ENCODE measurements around the gene TMEM94.

Gene TMEM94

GRCh38 chr17:75536366-75536765, 79.9 kb downstream of the TMEM94 start:
- H3K9ac ChIP-seq (ENCODE audit: low read length), result no peak overlapping the region
- H3K27me3 ChIP-seq (ENCODE audit: control insufficient read depth, insufficient read depth, low read length), result no peaks in the 10 kb centered on the region
- no peaks in the 10 kb centered on the region; the same call in 1 of the 2 replicates for H3K36me3 ChIP-seq (ENCODE audit: control insufficient read depth, insufficient read depth, low read length)
- no peak overlapping the region for H3K27ac ChIP-seq (ENCODE audit: low read depth, low read length)
- no peaks in the 10 kb centered on the region for H3K9me3 ChIP-seq (ENCODE audit: control insufficient read depth, insufficient read depth, low read depth, low read length)
- peaks cover 7% of the 10 kb centered on the region; the same call in 1 of the 2 replicates for H3K4me1 ChIP-seq (ENCODE audit: control insufficient read depth, insufficient read depth, low read length)
- no peak overlapping the region for H3K4me3 ChIP-seq (ENCODE audit: low read depth, low read length)

- Histone ChIP-seq H3K27me3 (ENCODE audit: control insufficient read depth, insufficient read depth, low read length) (no peaks in the 10 kb centered on the region), H3K36me3 (ENCODE audit: control insufficient read depth, insufficient read depth, low read length) (no peaks in the 10 kb centered on the region; the same call in 1 of the 2 replicates), H3K27ac (ENCODE audit: low read depth, low read length) (no peak overlapping the region), H3K4me3 (ENCODE audit: low read depth, low read length) (no peak overlapping the region), H3K9ac (ENCODE audit: low read length) (peak overlapping the region; percentile 15), H3K9me3 (ENCODE audit: control insufficient read depth, insufficient read depth, low read depth, low read length) (no peaks in the 10 kb centered on the region), H3K4me1 (ENCODE audit: control insufficient read depth, insufficient read depth, low read length) (peaks cover 16% of the 10 kb centered on the region)
Observed at GRCh38 chr17:75539967-75540729, 83.7 kb downstream of the TMEM94 start.

GRCh38 chr17:75540923-75541503, 84.6 kb downstream of the TMEM94 start:
- H3K27ac ChIP-seq (ENCODE audit: low read depth, low read length), result no peak overlapping the region
- H3K9me3 ChIP-seq (ENCODE audit: control insufficient read depth, insufficient read depth, low read depth, low read length), result no peaks in the 10 kb centered on the region
- H3K4me1 ChIP-seq (ENCODE audit: control insufficient read depth, insufficient read depth, low read length), result peaks cover 21% of the 10 kb centered on the region
- no peak overlapping the region for H3K4me3 ChIP-seq (ENCODE audit: low read depth, low read length)
- no peaks in the 10 kb centered on the region; the same call in 1 of the 2 replicates for H3K36me3 ChIP-seq (ENCODE audit: control insufficient read depth, insufficient read depth, low read length)
- no peak overlapping the region for H3K9ac ChIP-seq (ENCODE audit: low read length)
- H3K27me3 ChIP-seq (ENCODE audit: control insufficient read depth, insufficient read depth, low read length), result no peaks in the 10 kb centered on the region

GRCh38 chr17:75542229-75542628, 85.8 kb downstream of the TMEM94 start:
- no peak overlapping the region for H3K9ac ChIP-seq (ENCODE audit: low read length)
- H3K36me3 ChIP-seq (ENCODE audit: control insufficient read depth, insufficient read depth, low read length), result no peaks in the 10 kb centered on the region; the same call in 1 of the 2 replicates
- no peaks in the 10 kb centered on the region for H3K27me3 ChIP-seq (ENCODE audit: control insufficient read depth, insufficient read depth, low read length)
- no peaks in the 10 kb centered on the region for H3K9me3 ChIP-seq (ENCODE audit: control insufficient read depth, insufficient read depth, low read depth, low read length)
- no peak overlapping the region for H3K27ac ChIP-seq (ENCODE audit: low read depth, low read length)
- peaks cover 21% of the 10 kb centered on the region for H3K4me1 ChIP-seq (ENCODE audit: control insufficient read depth, insufficient read depth, low read length)
- H3K4me3 ChIP-seq (ENCODE audit: low read depth, low read length), result no peak overlapping the region

GRCh38 chr17:75542728-75543336, 86.4 kb downstream of the TMEM94 start:
- Histone ChIP-seq H3K27ac (ENCODE audit: low read depth, low read length) (no peak overlapping the region), H3K27me3 (ENCODE audit: control insufficient read depth, insufficient read depth, low read length) (no peaks in the 10 kb centered on the region), H3K4me3 (ENCODE audit: low read depth, low read length) (no peak overlapping the region), H3K4me1 (ENCODE audit: control insufficient read depth, insufficient read depth, low read length) (peaks cover 21% of the 10 kb centered on the region), H3K9ac (ENCODE audit: low read length) (no peak overlapping the region), H3K9me3 (ENCODE audit: control insufficient read depth, insufficient read depth, low read depth, low read length) (no peaks in the 10 kb centered on the region), H3K36me3 (ENCODE audit: control insufficient read depth, insufficient read depth, low read length) (no peaks in the 10 kb centered on the region; the same call in 1 of the 2 replicates)

GRCh38 chr17:75544250-75544649, 87.8 kb downstream of the TMEM94 start:
- Histone ChIP-seq H3K27me3 (ENCODE audit: control insufficient read depth, insufficient read depth, low read length) (no peaks in the 10 kb centered on the region), H3K4me3 (ENCODE audit: low read depth, low read length) (no peak overlapping the region), H3K9me3 (ENCODE audit: control insufficient read depth, insufficient read depth, low read depth, low read length) (no peaks in the 10 kb centered on the region), H3K27ac (ENCODE audit: low read depth, low read length) (no peak overlapping the region), H3K36me3 (ENCODE audit: control insufficient read depth, insufficient read depth, low read length) (no peaks in the 10 kb centered on the region; the same call in 1 of the 2 replicates), H3K9ac (ENCODE audit: low read length) (no peak overlapping the region), H3K4me1 (ENCODE audit: control insufficient read depth, insufficient read depth, low read length) (peaks cover 27% of the 10 kb centered on the region)

GRCh38 chr17:75546181-75546580, 89.7 kb downstream of the TMEM94 start:
- Histone ChIP-seq H3K4me3 (ENCODE audit: low read depth, low read length) (no peak overlapping the region), H3K9me3 (ENCODE audit: control insufficient read depth, insufficient read depth, low read depth, low read length) (no peaks in the 10 kb centered on the region), H3K36me3 (ENCODE audit: control insufficient read depth, insufficient read depth, low read length) (no peaks in the 10 kb centered on the region), H3K27ac (ENCODE audit: low read depth, low read length) (no peak overlapping the region), H3K27me3 (ENCODE audit: control insufficient read depth, insufficient read depth, low read length) (no peaks in the 10 kb centered on the region), H3K9ac (ENCODE audit: low read length) (no peak overlapping the region), H3K4me1 (ENCODE audit: control insufficient read depth, insufficient read depth, low read length) (peaks cover 43% of the 10 kb centered on the region)

- H3K4me3 ChIP-seq (ENCODE audit: low read depth, low read length), result no peak overlapping the region
Observed at GRCh38 chr17:75547091-75547490, 90.7 kb downstream of the TMEM94 start.

GRCh38 chr17:75548813-75549212, 92.4 kb downstream of the TMEM94 start:
- Histone ChIP-seq H3K27me3 (ENCODE audit: control insufficient read depth, insufficient read depth, low read length) (no peaks in the 10 kb centered on the region), H3K9ac (ENCODE audit: low read length) (no peak overlapping the region), H3K27ac (ENCODE audit: low read depth, low read length) (no peak overlapping the region), H3K4me3 (ENCODE audit: low read depth, low read length) (peak overlapping the region; percentile 47; the same call in 1 of the 2 replicates), H3K9me3 (ENCODE audit: control insufficient read depth, insufficient read depth, low read depth, low read length) (no peaks in the 10 kb centered on the region), H3K4me1 (ENCODE audit: control insufficient read depth, insufficient read depth, low read length) (peaks cover 55% of the 10 kb centered on the region), H3K36me3 (ENCODE audit: control insufficient read depth, insufficient read depth, low read length) (no peaks in the 10 kb centered on the region)

More at GRCh38 chr17:75547091-75547490, 90.7 kb downstream of the TMEM94 start:
- Histone ChIP-seq H3K9me3 (ENCODE audit: control insufficient read depth, insufficient read depth, low read depth, low read length) (no peaks in the 10 kb centered on the region), H3K36me3 (ENCODE audit: control insufficient read depth, insufficient read depth, low read length) (no peaks in the 10 kb centered on the region), H3K27me3 (ENCODE audit: control insufficient read depth, insufficient read depth, low read length) (no peaks in the 10 kb centered on the region), H3K4me1 (ENCODE audit: control insufficient read depth, insufficient read depth, low read length) (peaks cover 45% of the 10 kb centered on the region), H3K9ac (ENCODE audit: low read length) (no peak overlapping the region), H3K27ac (ENCODE audit: low read depth, low read length) (no peak overlapping the region)
